COLO829 (cell line): ENCODE measurements around the gene EIF4G2.
A peak's percentile ranks its signal among the peaks of the same experiment; 100 is the strongest.
"Not testable (repeated sequence)": the region's sequence is repeated elsewhere in the genome, so short reads cannot be mapped to it uniquely, and the experiment has no call there.

Source experiments
- DNase-seq: peaks from one replicate; pipeline ENCODE4 v3.0.0; 2012; ENCODE audit warnings: low spot score

EIF4G2 gene

GRCh38 chr11:10808553-10809372, at the start of gene EIF4G2:
Gene EIF4G2, minus strand, starts transcription at chr11:10808926.
- peak; percentile 98 for DNase-seq

- peak; percentile 93 for DNase-seq
Measured at GRCh38 chr11:10857709-10858438, 49.1 kb upstream of the EIF4G2 start, which contains the start of gene ZBED5. Gene ZBED5, minus strand, starts transcription at chr11:10858053. Its CDS starts 3,108 bp downstream, at chr11:10854945.

GRCh38 chr11:10857459-10857708, 48.7 kb upstream of the EIF4G2 start:
- no peak for DNase-seq

GRCh38 chr11:10856689-10857458, 48.1 kb upstream of the EIF4G2 start:
- DNase-seq, result peak; percentile 8

- no peak for DNase-seq
Measured at GRCh38 chr11:10855295-10855694, 46.6 kb upstream of the EIF4G2 start.

- no peak for DNase-seq
Measured at GRCh38 chr11:10847960-10848860, 39.5 kb upstream of the EIF4G2 start.

GRCh38 chr11:10846660-10847059, 37.9 kb upstream of the EIF4G2 start:
- DNase-seq, result no peak

GRCh38 chr11:10845589-10845988, 36.9 kb upstream of the EIF4G2 start:
- no peak for DNase-seq

GRCh38 chr11:10844796-10845195, 36.1 kb upstream of the EIF4G2 start:
- DNase-seq, result no peak

- DNase-seq, result peak; percentile 16
Measured at GRCh38 chr11:10844356-10844755, 35.6 kb upstream of the EIF4G2 start.

- no peak for DNase-seq
Measured at GRCh38 chr11:10838881-10839280, 30.2 kb upstream of the EIF4G2 start.

- DNase-seq, result no peak
Measured at GRCh38 chr11:10838083-10838482, 29.4 kb upstream of the EIF4G2 start.

- not testable (repeated sequence) for DNase-seq
Measured at GRCh38 chr11:10836884-10837283, 28.2 kb upstream of the EIF4G2 start.

GRCh38 chr11:10829139-10829538, 20.4 kb upstream of the EIF4G2 start:
- no peak for DNase-seq

- DNase-seq, result no peak
Measured at GRCh38 chr11:10828402-10828801, 19.7 kb upstream of the EIF4G2 start.

- no peak for DNase-seq
Measured at GRCh38 chr11:10824888-10825287, 16.2 kb upstream of the EIF4G2 start.

- DNase-seq, result no peak
Measured at GRCh38 chr11:10823152-10823579, 14.4 kb upstream of the EIF4G2 start.

- DNase-seq, result not testable (repeated sequence)
Measured at GRCh38 chr11:10822491-10822890, 13.8 kb upstream of the EIF4G2 start.

GRCh38 chr11:10818594-10818993, 9.9 kb upstream of the EIF4G2 start:
- DNase-seq, result no peak

GRCh38 chr11:10813945-10814344, 5.2 kb upstream of the EIF4G2 start:
- DNase-seq, result no peak

- peak; percentile 48 for DNase-seq
Measured at GRCh38 chr11:10809373-10810160, 841 bp upstream of the EIF4G2 start.
